K562 treated with DMSO at 1 percent for 48 hours (cell line): Measurements from ENCODE around the gene CDIP1. TPM values are rescaled to one million over a fixed set of nuclear protein-coding genes. Genes with fewer than 3 reads are reported as not detected.

Source experiments
- total RNA-seq: library from RNA; unstranded; fragments of 300-600 nt; gene quantifications from 2 replicates; pipeline ENCODE4 v1.2.3, GENCODE V29; 2022; ENCODE audit warnings: low replicate concordance; ENCODE audit errors: extremely low read depth

Gene CDIP1
- total RNA-seq: not detected in 2 replicates

DNA sequence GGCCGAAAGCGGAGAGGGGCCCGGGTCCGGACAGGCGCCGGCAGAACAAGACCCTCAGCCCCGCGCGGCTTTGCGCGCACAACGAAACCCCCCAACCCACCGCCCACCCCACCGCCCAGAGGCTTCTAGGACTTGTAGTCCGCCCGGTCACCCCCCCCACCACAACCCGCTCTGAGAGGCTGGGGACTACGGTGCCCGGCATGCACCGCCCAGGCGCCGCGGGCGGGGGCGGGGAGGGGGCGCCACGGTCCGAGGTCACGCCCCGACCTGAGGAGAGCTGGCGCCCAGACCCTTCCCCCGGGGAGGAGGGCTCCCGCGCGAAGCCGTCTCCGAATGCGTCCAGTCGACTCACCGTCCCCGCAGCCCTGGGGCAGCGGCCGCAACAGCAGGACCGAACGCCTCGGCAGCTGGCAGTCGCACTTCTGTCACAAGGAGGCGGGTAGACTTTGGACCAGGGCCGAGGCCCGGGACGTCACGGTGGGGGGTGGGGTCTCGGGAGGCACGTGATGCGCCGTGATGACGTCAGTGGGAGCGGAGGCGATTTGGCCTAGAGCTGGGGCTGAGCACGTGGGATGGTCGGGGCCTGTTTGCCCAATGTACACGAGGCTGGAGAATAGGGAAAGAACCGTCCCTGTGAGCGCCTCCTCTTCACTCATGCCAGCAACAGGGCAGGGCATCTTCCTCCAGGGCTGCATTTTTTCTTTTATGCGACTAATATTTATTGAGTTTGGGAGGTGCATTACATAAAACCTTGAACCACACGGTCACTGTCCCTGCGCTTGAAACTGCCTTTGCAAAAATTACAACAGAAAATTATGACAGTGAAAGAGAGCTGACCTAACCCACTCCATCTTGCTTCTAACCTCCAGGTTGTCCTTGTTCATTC is at the start of gene CDIP1:
TSS of gene CDIP1 (minus strand) at position 424 of the 886 bp plus-strand sequence. CDS start 24,643 bp downstream, outside the sequence.

DNA sequence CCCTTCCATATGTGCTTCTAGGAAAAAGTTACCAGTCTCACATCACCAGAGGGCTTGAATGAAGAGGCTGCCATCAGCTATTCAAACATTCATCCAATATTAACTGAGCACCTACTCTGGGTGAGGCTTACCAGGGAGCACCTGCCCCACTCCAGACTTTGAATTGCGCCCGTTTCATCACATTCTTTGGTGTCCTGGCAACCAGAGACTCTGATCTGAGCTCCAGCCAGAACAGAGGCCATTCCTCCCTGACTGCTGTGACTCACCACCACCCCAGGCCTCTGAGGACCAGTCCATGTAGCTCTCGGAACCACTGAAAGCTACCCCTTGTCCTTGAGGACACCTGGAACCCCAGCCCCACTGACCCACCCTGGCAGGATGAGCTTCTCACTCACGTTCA is 17.5 kb upstream of the CDIP1 start, which contains the start of gene C16orf96:
TSS of gene C16orf96 (plus strand) at position 229 of the 400 bp plus-strand sequence. CDS start at position 379, 150 bp downstream.

DNA sequence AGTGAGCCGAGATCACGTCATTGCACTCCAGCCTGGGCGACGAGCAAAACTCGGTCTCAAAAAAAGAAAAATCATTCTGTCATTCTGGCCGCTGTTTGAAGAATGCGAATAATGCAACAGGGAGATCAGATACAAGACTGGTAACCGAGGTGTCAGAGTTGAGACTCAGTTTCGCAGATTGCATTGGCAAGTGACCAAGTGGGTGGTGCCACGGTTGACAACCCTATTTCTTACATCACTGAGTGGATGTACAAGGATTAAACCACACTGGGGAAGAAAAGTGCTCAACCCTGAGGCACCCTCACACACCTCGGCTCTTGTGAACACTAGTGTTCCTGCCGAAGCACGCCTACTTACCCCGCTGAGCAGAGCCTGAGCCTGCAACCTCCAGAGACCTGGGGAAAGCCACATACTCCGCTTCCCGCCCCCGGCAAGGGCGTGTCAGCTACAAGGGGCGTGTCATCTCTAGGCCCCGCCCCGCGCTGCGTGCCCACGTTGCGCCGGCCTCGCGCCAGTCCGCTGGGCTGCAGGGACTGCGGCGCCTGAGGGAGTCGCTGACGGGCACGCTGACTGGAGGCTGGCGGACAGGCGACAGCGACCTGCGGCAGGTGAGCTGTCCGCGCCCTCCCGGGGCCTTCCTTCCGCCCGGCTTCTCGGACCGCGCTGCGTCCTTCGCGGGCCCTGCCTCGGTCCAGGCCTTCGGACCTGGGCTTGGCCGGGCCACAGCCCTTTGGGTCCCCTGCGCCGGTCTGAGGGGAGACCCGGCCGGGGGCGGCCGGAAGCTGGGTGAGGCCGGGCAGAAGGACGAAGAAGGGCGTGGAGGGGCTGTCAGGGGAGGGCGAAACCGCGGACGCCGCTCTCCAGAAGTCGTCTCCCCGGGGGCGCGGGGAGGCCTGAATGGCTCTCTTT is 62.4 kb downstream of the CDIP1 start, which contains the start of gene HMOX2:
TSS of gene HMOX2 (plus strand) at position 519 of the 909 bp plus-strand sequence. CDS start 29,127 bp downstream, outside the sequence.

DNA sequence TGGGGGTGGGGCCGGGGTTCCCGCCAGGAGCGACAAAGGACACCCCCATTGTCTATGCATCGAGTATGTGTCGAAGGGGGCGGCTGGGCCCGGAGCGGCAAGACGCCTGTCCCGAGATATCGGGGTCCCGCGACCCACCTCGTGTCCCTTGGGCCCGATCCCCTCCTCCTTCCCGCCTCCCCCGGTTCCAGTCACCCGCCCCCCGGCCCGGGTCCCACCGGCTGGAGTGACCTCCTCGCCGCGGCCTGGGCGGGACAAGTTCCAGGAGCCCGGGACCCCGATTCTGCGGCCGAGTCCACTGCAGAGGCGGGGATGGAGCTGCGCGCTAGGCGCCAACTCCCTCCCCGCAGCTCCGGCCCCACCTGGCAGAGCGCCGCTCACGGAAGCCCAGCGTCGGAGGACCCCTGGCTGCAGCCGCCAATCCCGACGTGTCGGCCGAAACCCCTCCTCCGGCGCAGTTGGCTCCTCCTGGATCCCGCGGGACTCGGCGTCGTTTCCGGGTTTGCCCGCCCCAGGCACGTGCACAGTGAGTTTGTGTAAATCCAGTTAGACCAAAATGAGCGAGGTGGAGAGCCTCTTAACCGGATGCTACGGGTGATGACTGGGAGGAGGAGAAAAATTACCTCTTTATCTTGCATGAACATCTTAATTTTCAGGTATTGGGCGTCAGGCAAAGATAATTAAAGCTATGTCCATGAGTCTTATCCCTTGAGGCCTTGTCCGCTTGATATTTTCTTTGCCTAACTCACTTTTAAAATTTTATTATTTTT is 64.2 kb downstream of the CDIP1 start, which contains the start of gene NMRAL1:
TSS of gene NMRAL1 (minus strand) at position 434 of the 770 bp plus-strand sequence. CDS start 493 bp downstream, outside the sequence.

Other genes with a start within 250 kb of the CDIP1 start
- not detected in 2 replicates for gene GLIS2, start 222.7 kb downstream of the CDIP1 start, total RNA-seq
- not detected in 2 replicates for gene PAM16, start 187.5 kb downstream of the CDIP1 start, total RNA-seq
- gene VASN, start 166.9 kb downstream of the CDIP1 start, total RNA-seq: not detected in 2 replicates
- gene CORO7, start 122.2 kb downstream of the CDIP1 start, total RNA-seq: 1,932 TPM in 1 of 2 replicates, not detected in the other
- not detected in 2 replicates for gene DNAJA3, start 112.9 kb downstream of the CDIP1 start, total RNA-seq
- not detected in 2 replicates for gene NMRAL1, start 64.1 kb downstream of the CDIP1 start, total RNA-seq
- gene HMOX2, start 62.4 kb downstream of the CDIP1 start, total RNA-seq: not detected in 2 replicates
- gene C16orf96, start 17.6 kb upstream of the CDIP1 start, total RNA-seq: not detected in 2 replicates
- not detected in 2 replicates for gene UBALD1, start 76.1 kb upstream of the CDIP1 start, total RNA-seq
- gene MGRN1, start 86.1 kb upstream of the CDIP1 start, total RNA-seq: not detected in 2 replicates
- gene NUDT16L1, start 154.8 kb upstream of the CDIP1 start, total RNA-seq: not detected in 2 replicates
- gene ANKS3, start 195.5 kb upstream of the CDIP1 start, total RNA-seq: not detected in 2 replicates
- not detected in 2 replicates for gene DNAAF8, start 195.8 kb upstream of the CDIP1 start, total RNA-seq
- not detected in 2 replicates for gene ZNF500, start 228.4 kb upstream of the CDIP1 start, total RNA-seq
- not detected in 2 replicates for gene SEPTIN12, start 249.6 kb upstream of the CDIP1 start, total RNA-seq